Measurements from ENCODE around the gene EMILIN1. TPM values are rescaled to one million over a fixed set of nuclear protein-coding genes. Genes with fewer than 3 reads are reported as not detected.
"Not testable (repeated sequence)": the region's sequence is repeated elsewhere in the genome, so short reads cannot be mapped to it uniquely, and the experiment has no call there.

EMILIN1 gene
- total RNA-seq, 1 experiment from 2014 or later, result 0.31 TPM

GRCh38 chr2:27111392-27112078, 33.1 kb downstream of the EMILIN1 start:
- H3K4me1 ChIP-seq (ENCODE audit: control insufficient read depth, insufficient read depth, low read length); ATAC-seq; H3K36me3 ChIP-seq (ENCODE audit: control insufficient read depth, insufficient read depth, low read length); in situ Hi-C loops (cut with HindIII; ENCODE audit: low pct_unique_long_range_greater_than_20kb, low sequenced_read_pairs); H3K4me3 ChIP-seq (ENCODE audit: low read depth in 2 of 2, low read length in 2 of 2); H3K9me3 ChIP-seq (ENCODE audit: control insufficient read depth, insufficient read depth, low read depth, low read length); H3K27me3 ChIP-seq (ENCODE audit: control insufficient read depth, insufficient read depth, low read length); BruUV-seq (replicated peaks); DNase-seq (ENCODE audit: low read depth, low spot score); intact Hi-C loops (cut with micrococcal nuclease; ENCODE audit: unreplicated experiment); CTCF ChIA-PET; H3K27ac ChIP-seq (ENCODE audit: low read length); POLR2A ChIA-PET: not testable (repeated sequence)

GRCh38 chr2:27115519-27115918, 37.1 kb downstream of the EMILIN1 start:
- H3K27ac ChIP-seq (ENCODE audit: low read length), result no peak overlapping the region
- POLR2A ChIA-PET, result no interaction called here
- H3K9me3 ChIP-seq (ENCODE audit: control insufficient read depth, insufficient read depth, low read depth, low read length), result no peaks in the 10 kb centered on the region
- H3K27me3 ChIP-seq (ENCODE audit: control insufficient read depth, insufficient read depth, low read length), result no peaks in the 10 kb centered on the region
- H3K4me1 ChIP-seq (ENCODE audit: control insufficient read depth, insufficient read depth, low read length), result peaks cover 4% of the 10 kb centered on the region
- intact Hi-C loops (cut with micrococcal nuclease; ENCODE audit: unreplicated experiment) (no loop called here), in situ Hi-C loops (cut with HindIII; ENCODE audit: low pct_unique_long_range_greater_than_20kb, low sequenced_read_pairs) (no loop called here)
- no peak overlapping the region for H3K4me3 ChIP-seq (ENCODE audit: low read depth in 2 of 2, low read length in 2 of 2)
- no peaks in the 10 kb centered on the region for H3K36me3 ChIP-seq (ENCODE audit: control insufficient read depth, insufficient read depth, low read length)
- DNase-seq (ENCODE audit: low read depth, low spot score) (no peak), ATAC-seq (no peak)
- CTCF ChIA-PET, result no interaction called here
- TF ChIP-seq SIN3A (IDR thresholded peaks at IDR 0.05; ENCODE audit: borderline replicate concordance, insufficient read depth, low read depth, low read length) (no peak), CTCF (IDR thresholded peaks at IDR 0.05) (no peak), TCF7L2 (IDR thresholded peaks at IDR 0.05; ENCODE audit: low read depth, low read length) (no peak), POLR2AphosphoS5 (IDR thresholded peaks at IDR 0.05; ENCODE audit: low read depth, low read length) (no peak)
- TF ChIP-seq, protein P1, sequence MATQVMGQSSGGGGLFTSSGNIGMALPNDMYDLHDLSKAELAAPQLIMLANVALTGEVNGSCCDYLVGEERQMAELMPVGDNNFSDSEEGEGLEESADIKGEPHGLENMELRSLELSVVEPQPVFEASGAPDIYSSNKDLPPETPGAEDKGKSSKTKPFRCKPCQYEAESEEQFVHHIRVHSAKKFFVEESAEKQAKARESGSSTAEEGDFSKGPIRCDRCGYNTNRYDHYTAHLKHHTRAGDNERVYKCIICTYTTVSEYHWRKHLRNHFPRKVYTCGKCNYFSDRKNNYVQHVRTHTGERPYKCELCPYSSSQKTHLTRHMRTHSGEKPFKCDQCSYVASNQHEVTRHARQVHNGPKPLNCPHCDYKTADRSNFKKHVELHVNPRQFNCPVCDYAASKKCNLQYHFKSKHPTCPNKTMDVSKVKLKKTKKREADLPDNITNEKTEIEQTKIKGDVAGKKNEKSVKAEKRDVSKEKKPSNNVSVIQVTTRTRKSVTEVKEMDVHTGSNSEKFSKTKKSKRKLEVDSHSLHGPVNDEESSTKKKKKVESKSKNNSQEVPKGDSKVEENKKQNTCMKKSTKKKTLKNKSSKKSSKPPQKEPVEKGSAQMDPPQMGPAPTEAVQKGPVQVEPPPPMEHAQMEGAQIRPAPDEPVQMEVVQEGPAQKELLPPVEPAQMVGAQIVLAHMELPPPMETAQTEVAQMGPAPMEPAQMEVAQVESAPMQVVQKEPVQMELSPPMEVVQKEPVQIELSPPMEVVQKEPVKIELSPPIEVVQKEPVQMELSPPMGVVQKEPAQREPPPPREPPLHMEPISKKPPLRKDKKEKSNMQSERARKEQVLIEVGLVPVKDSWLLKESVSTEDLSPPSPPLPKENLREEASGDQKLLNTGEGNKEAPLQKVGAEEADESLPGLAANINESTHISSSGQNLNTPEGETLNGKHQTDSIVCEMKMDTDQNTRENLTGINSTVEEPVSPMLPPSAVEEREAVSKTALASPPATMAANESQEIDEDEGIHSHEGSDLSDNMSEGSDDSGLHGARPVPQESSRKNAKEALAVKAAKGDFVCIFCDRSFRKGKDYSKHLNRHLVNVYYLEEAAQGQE (IDR thresholded peaks at IDR 0.05; ENCODE audit: insufficient read depth in 1 of 2, low read depth in 2 of 2, low read length in 1 of 2), result no peak
- BruUV-seq (replicated peaks), result no TSS peak

DNA sequence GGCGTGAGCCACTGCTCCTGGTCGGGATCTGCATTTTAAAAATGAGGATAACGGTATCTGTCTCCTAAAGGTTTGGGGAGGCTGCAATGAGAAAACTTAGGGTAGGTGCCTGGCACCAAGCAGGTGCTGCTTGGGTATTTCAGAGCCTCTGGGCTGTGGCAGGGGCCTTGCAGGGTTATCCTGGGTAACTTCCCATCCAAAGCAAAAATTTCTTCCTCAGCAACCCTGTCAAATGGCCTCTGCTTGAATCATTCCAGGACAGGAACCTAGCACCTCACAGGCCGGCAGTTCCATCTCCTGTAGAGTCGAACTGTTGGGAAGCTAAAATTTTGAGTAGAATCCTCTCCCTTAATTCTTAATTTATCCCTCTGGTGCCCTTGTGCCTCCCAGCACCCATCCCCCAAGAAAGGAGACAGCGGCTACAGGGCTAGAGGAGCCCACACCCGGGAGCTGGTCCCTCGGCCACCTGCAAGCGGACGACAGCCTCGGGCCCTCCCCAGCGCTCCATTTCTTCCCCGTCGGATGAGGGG, 39.6 kb downstream of the EMILIN1 start:
- Histone ChIP-seq H3K4me3 (ENCODE audit: low read depth in 2 of 2, low read length in 2 of 2) (peak overlapping the region; percentile 54 to 64), H3K9me3 (ENCODE audit: control insufficient read depth, insufficient read depth, low read depth, low read length) (no peaks in the 10 kb centered on the region), H3K27me3 (ENCODE audit: control insufficient read depth, insufficient read depth, low read length) (no peaks in the 10 kb centered on the region; the same call in 1 of the 2 replicates), H3K27ac (ENCODE audit: low read length) (no peak overlapping the region), H3K4me1 (ENCODE audit: control insufficient read depth, insufficient read depth, low read length) (peaks cover 4% of the 10 kb centered on the region), H3K36me3 (ENCODE audit: control insufficient read depth, insufficient read depth, low read length) (no peaks in the 10 kb centered on the region)
- ATAC-seq (peak; percentile 31), DNase-seq (ENCODE audit: low read depth, low spot score) (no peak)
- no peak for TF ChIP-seq TCF7L2 (IDR thresholded peaks at IDR 0.05; ENCODE audit: low read depth, low read length)
- TF ChIP-seq, protein P1 (IDR thresholded peaks at IDR 0.05; ENCODE audit: insufficient read depth in 1 of 2, low read depth in 2 of 2, low read length in 1 of 2), result no peak
- TF ChIP-seq POLR2AphosphoS5 (IDR thresholded peaks at IDR 0.05; ENCODE audit: low read depth, low read length), result no peak
- no peak for TF ChIP-seq SIN3A (IDR thresholded peaks at IDR 0.05; ENCODE audit: borderline replicate concordance, insufficient read depth, low read depth, low read length)
- no peak for TF ChIP-seq CTCF (IDR thresholded peaks at IDR 0.05)
- BruUV-seq (replicated peaks), result no TSS peak
- in situ Hi-C loops (cut with HindIII; ENCODE audit: low pct_unique_long_range_greater_than_20kb, low sequenced_read_pairs), result no loop called here
- CTCF ChIA-PET, result interaction anchor here (0.6 kb wide), 1 partner anchor 36 kb away, joined by 4 read pairs; no protein-coding TSS in a partner anchor
- POLR2A ChIA-PET, result interaction anchor here (0.6 kb wide), 1 partner anchor 94 kb away, joined by 4 read pairs; the partner anchor contains the start of gene SLC5A6
- intact Hi-C loops (cut with micrococcal nuclease; ENCODE audit: unreplicated experiment), result no loop called here

Data from Panc1 (cell line).